Retina (tissue), 1 donor: Measurements from ENCODE around the gene SEMA5A.

Source experiments
- DNase-seq: peaks from one replicate; pipeline ENCODE4 v3.0.0-alpha.2; 2016

Gene SEMA5A

DNA sequence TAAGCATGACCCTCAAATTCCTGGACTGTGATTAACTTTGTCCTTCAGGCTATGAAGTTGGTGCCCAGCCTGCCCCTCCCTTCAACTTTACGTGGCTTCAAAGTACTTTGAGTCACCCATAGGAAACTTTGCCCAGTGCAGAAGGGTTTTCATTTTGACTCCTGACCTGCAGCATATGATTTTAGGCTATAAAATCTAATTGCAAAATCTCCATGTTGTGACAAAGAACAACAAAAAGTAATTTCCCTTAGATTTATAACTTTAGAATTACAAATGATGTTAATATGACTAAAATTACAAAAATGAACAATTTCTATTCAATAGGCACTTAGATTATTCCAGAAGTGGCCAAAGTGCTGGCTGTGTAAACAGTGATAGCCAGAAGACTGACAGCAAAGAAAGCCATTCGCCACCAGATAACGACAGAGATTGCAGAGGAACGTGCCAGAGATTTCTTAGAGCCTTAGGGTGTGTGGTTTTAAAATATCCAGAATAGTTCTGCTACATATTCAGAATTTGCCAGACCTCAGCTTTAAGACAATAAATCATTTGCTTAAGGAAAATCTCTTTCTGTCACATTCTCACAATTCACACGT is 197.4 kb downstream of the SEMA5A start:
- no peak for DNase-seq

GRCh38 chr5:9347541-9348295 is 198.2 kb downstream of the SEMA5A start:
- DNase-seq, result no peak

- DNase-seq, result no peak
These were observed 198.8 kb downstream of the SEMA5A start for GRCh38 chr5:9347032-9347431.

DNA sequence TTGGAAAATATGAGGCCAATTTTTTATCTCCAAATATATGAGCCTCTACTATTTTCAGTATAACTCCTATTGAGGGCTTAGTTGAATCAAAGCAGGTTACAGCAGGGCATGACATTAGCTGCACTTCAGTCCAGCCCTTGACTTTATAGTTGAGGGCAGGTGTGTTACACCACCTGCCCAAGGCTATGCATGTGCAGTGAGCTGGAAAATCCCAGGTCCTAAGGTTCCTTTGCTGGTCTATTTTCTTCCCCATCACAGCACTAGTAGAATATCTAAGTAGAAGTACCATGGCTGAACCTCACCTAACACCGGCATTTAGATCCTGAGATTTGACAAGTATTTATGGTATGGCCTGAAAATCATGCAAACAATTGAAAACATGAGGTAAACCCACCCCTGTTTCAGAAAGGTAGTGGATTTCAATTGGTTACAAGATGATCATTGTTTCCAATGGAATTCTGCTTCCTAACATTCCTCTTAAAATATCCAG is 201.1 kb downstream of the SEMA5A start:
- DNase-seq, result no peak

DNA sequence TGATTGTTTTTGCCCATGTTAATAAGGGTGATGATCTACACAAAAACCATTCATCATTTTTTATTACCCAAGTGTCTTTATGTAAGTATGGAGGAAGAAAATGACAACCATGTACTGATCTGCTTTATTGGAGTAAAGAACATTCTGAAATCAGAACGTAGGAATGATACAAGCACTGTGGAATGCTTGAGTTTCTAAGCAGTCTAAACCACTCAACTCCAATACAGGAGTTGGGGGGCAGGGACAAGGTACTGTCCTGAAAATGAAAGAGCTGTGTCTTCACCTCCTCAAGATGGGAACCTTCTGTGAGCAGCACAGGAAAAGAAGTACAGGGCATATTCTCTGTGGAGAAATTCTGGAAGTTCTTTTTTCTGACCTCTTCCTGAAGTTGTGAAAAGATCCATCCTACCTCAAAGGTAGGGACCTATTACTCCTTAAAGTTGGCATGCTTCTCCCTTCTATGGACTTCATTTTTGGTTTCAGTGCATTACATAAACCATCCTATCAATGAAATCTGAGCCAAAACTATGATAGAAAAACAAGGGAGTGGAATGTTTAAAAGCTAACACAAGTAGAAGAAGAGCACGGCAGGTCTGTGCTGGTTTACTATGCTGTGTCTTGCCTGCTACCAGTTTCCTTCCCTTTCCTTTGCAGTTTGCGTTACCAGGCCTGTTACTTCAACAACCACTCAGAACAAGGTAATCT is 202.6 kb downstream of the SEMA5A start:
- DNase-seq, result no peak

- no peak for DNase-seq
These were observed 203.6 kb downstream of the SEMA5A start for GRCh38 chr5:9342161-9342787.

GRCh38 chr5:9340085-9340484 is 205.8 kb downstream of the SEMA5A start:
- no peak for DNase-seq

DNA sequence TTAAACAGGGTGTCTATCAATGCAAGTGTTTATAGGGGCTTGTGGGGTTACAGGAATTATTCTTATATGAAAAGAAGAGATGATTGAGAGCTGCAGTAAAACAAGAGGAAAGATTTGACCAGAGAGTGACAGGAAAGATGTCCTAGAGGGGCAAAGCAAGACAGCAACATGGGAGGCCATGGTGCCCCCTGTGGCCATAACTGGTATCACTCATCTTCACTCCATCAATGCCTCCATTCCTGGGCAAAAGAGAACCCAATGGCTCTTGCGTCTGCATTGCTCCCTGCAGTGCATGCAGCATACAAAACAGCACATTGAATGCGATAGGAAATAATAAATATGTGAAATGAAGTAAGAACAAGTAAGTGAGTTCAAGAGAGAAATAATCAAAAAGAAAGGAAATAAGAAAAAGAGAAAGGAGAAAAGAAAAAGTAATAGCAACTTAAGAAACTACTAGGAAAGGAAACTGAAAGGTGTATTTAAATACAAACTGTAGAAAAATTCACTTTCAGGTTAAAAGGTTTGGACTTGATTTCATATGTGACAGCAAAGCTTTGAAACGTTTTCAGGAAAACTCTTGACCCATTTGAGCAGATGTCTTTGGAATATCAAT is 206.6 kb downstream of the SEMA5A start:
- no peak for DNase-seq

GRCh38 chr5:9338796-9339195 is 207.1 kb downstream of the SEMA5A start:
- DNase-seq, result no peak

DNA sequence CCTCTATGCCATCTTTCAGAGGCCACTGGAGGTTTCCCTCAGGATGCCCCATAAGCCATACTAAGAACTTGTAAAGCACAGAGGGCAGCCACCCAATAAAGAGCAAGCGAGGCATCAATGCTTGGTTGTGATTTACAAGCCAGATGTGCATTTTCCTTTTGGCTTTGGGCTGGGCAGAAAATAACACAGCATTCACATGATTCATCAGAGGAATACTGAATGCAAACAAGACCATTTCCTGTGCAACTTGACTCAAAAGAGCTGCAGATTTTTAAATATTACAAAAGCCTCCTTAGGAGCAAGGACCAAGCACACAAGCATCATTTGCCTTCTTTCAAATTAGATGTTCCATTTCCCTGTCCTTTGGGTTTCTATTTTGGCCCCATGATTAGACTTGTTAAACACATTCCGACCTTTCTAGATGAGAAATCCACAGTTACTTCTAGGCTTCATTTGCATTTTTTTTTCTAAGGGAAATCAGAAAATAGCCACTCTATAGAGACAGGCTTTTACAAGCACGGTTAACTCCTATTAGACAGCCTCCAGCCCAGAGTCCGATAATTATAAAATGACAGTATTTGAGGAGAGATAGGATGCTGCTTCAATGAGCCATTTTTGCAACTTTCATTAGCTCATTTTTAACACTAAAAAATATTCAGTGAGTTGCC is 207.8 kb downstream of the SEMA5A start:
- DNase-seq, result no peak

- no peak for DNase-seq
These were observed 209.9 kb downstream of the SEMA5A start for GRCh38 chr5:9335754-9336495.

DNA sequence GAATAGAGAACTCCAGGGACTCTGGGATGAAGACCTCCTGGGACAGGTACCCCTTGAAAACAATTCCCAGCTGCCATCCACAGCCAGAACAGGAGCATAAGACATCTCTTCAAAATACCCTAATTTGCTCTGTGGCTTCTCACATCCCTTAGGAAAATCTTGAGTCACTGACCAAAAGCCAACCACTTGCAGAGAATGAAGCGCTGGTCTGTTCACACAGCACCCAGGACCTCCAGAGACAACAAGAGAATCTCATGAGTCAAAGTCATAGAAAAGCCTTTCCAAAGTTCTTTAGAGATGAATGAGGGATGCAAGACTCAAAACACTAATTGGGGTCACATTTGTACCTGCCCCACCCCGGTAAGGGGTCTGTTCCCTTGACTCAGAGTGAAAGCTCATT is 210.6 kb downstream of the SEMA5A start:
- no peak for DNase-seq

DNA sequence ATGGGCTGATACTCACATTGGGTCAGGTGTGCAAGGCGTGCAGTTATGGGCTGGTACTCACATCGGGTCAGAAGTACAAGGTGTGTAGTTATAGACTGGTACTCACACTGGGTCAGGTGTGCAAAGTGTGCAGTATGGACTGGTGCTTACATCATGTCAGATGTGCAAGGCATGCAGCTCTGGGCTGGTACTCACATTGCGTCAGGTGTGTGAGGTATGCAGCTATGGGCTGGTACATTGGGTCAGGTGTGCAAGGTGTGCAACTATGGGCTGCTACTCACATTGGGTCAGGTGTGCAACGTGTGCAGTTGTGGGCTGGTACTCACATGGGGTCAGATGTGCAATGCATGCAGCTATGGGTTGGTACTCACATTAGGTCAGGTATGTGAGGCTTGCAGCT is 213.8 kb downstream of the SEMA5A start:
- no peak for DNase-seq

GRCh38 chr5:9331372-9331771 is 214.5 kb downstream of the SEMA5A start:
- no peak for DNase-seq

- no peak for DNase-seq
These were observed 216.8 kb downstream of the SEMA5A start for GRCh38 chr5:9329125-9329524.

GRCh38 chr5:9325549-9325948 is 220.3 kb downstream of the SEMA5A start:
- DNase-seq, result no peak

- DNase-seq, result no peak
These were observed 221.4 kb downstream of the SEMA5A start for GRCh38 chr5:9324348-9325077.

- no peak for DNase-seq
These were observed 225.2 kb downstream of the SEMA5A start for GRCh38 chr5:9320652-9321051.

GRCh38 chr5:9318031-9318430 is 227.8 kb downstream of the SEMA5A start:
- no peak for DNase-seq

DNA sequence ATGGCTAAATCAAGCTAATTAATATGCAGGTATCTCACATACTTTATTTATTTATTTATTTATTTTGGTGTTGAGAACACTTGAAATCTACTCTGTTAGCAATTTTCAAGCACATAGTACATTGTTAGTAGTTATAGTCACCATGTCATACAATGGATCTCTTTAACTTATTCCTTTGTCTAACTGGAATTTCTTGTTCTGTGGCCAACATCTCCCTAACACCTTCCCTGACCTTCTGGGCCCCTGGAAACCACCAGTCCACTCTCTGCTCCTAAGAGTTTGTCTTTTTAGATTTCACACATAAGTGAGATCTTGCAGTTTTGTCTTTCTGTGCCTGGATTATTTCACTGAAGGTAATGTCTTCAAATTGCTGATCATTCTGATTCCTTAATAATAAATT is 229.1 kb downstream of the SEMA5A start:
- DNase-seq, result no peak

DNA sequence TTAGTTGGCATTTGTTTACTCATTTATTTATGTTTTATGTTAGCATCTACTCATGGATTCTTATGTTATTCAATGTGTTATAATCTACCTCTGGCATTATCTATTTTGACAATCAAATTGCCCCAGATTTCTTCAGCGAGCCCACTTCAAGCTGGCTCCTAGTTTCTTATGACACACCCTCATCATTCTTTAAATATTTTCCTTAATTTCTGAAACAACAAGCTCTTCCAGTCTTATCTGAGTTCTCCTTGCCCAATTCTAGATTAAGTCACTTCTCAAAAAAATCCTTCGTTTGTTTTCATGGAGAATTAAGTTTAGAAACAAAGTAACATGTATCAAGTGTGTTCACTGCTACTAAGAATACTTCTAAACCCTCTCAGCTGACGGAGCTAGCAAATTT is 229.8 kb downstream of the SEMA5A start:
- no peak for DNase-seq
